Right cardiac atrium (tissue), 5 donors: ENCODE results near the gene PKDCC. TPM values are rescaled to one million over a fixed set of nuclear protein-coding genes. Genes with fewer than 3 reads are reported as not detected.
A peak's percentile ranks its signal among the peaks of the same experiment; 100 is the strongest.
"Not testable (repeated sequence)": the region's sequence is repeated elsewhere in the genome, so short reads cannot be mapped to it uniquely, and the experiment has no call there.

Experiments
- ATAC-seq, 2 donors: fragments of 200-7000 bp; cut with Tn5 transposase; one replicate each; pipeline versions ENCODE4 v1.8.0 to v1.9.1; 2020; ENCODE audit warnings: moderate library complexity in 2 of 2, mild to moderate bottlenecking in 1 of 2
- DNase-seq, 3 donors: peaks; one replicate each; pipeline ENCODE4 v3.0.0-alpha.2; 2020
- H3K27ac ChIP-seq: one replicate; pipeline ENCODE4 v1.5.1; 2013; ENCODE audit warnings: mild to moderate bottlenecking, low read length, control low read depth, moderate library complexity
- H3K27me3 ChIP-seq: one replicate; pipeline ENCODE4 v1.6.1; 2013; ENCODE audit not compliant: control insufficient read depth, insufficient read depth
- H3K4me1 ChIP-seq: one replicate; pipeline ENCODE4 v1.6.1; 2013; ENCODE audit warnings: low read length; ENCODE audit not compliant: control insufficient read depth, insufficient read depth
- H3K4me3 ChIP-seq: one replicate; pipeline ENCODE4 v1.5.1; 2013; ENCODE audit warnings: low read length, control low read depth
- H3K9me3 ChIP-seq: one replicate; pipeline ENCODE4 v1.6.1; 2013; ENCODE audit warnings: low read length; ENCODE audit not compliant: control insufficient read depth
- WGBS: extraction: QIAGEN DNeasy Blood & Tissue Kit; methylation state at CpG from one replicate; pipeline ENCODE4 v1.1.7; 2013; 5-methylcytosine and 5-hydroxymethylcytosine counted together
- intact Hi-C, 4 donors: fragments of 100-400 bp; cut with DNase I; formaldehyde crosslinking; loops; one replicate each; pipeline versions ENCODE4 v1.11.0 to v1.14.0; 2022 to 2023
- polyA plus RNA-seq: library from polyadenylated mRNA; stranded (reverse); fragments of 200-250 nt; gene quantifications from one replicate; pipeline ENCODE4 v1.2.3, GENCODE V29; 2013
- total RNA-seq, 4 donors: library from RNA; stranded (reverse); fragmentation: NEBNext Ultra II Directional; extraction: Animal tissue kit (Norgen Biotek cat#: 25700); gene quantifications; one replicate each; pipeline ENCODE4 v1.2.1, GENCODE V29; 2021
- donor health status: healthy with polysubstance abuse.
- donor health status: DM: no; HTN: yes; CAD: no.
- donor health status: DM: no; HTN: no; CAD: no.
- donor health status: DM: no; HTN: yes; CAD: no; lungs with severe emphysema.
- donor health status: DM: yes; HTN: yes; CAD: no.

PKDCC gene
- total and polyA plus RNA-seq, 5 donors = 92.2 to 189 (median 132) TPM

DNA sequence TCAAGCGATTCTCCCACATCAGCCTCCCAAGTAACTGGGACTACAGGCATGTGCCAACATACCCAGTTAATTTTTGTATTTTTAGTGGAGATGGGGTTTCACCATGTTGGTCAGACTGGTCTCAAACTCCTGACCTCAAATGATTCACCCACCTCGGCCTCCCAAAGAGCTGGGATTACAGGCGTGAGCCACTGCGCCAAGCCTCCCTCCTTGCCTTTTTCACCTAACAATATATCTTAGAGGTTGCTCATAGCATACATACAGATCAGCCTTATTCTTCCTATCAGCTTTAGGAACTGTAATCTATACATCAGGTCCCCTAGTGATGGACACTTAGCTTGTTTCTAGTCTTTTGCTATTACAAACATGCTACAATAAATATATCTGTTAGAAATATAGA, 33.3 kb downstream of the PKDCC start:
- not testable (repeated sequence) for H3K4me1 ChIP-seq, ATAC-seq, H3K27ac ChIP-seq, DNase-seq, H3K4me3 ChIP-seq, H3K27me3 ChIP-seq, H3K9me3 ChIP-seq
- 98% methylated on average over 4 of the region's 4 CpGs for WGBS
- intact Hi-C loops = loop anchor here in 1 of 4 donors (5.0 kb wide), 1 partner anchor 214 kb away; no protein-coding TSS in a partner anchor

DNA sequence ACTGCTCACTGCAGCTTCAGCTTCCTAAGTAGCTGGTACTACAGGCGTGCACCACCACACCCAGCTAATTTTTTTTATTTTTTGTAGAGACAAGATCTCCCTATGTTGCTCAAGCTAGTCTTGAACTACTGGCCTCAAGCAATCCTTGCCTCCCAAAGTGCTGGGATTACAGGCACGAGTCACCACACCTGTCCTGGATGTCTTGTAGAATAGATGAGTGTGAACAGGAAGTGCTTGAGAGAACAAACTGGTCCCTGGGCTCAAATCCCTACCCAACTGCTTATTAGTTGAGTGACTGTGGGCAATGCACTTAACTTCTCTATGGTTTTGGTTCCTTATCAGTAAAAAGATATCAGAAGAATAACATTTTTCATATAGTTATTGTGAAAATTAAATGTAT, 34.2 kb downstream of the PKDCC start:
- intact Hi-C loops = loop anchor here in 1 of 4 donors (5.0 kb wide), 1 partner anchor 215 kb away; no protein-coding TSS in a partner anchor
- 98% methylated on average over 2 of the region's 2 CpGs for WGBS
- H3K4me3 ChIP-seq = no peak overlapping the region
- peaks cover 6% of the 10 kb centered on the region for H3K4me1 ChIP-seq
- ATAC-seq = no peak
- H3K27me3 ChIP-seq = no peaks in the 10 kb centered on the region
- no peak overlapping the region for H3K27ac ChIP-seq
- no peak for DNase-seq
- no peaks in the 10 kb centered on the region for H3K9me3 ChIP-seq

- no peaks in the 10 kb centered on the region for H3K9me3 ChIP-seq
- peak; percentile 75 to 91 for ATAC-seq
- intact Hi-C loops = loop anchor here in 3 of 4 donors (2.0 to 5.0 kb wide), 2 partner anchors 213 to 217 kb away; no protein-coding TSS in a partner anchor
- WGBS = 50% methylated on average over 6 of the region's 6 CpGs
- peaks cover 6% of the 10 kb centered on the region for H3K4me1 ChIP-seq
- peak overlapping the region; percentile 21 for H3K27ac ChIP-seq
- peak; percentile 66 to 89 (median 73) for DNase-seq
- H3K27me3 ChIP-seq = no peaks in the 10 kb centered on the region
- no peak overlapping the region for H3K4me3 ChIP-seq
Observed at GRCh38 chr2:42084231-42084671, 36.4 kb downstream of the PKDCC start.

DNA sequence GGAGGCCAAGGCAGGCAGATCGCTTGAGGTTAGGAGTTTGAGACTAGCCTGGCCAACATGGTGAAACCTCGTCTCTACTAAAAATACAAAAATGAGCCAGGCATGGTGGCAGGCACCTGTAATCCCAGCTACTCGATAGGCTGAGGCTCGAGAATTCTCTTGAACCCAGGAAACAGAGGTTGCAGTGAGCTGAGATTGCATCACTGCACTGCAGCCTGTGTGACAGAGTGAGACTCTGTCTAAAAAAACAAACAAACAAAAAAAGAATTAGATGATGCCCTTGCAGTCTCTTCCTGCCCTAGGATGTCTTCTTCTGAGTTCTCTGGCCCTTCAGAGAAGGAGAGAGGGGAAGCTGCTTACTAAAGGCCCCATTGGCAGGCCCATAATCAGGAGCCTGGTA, 37.2 kb downstream of the PKDCC start:
- not testable (repeated sequence) for H3K27me3 ChIP-seq, H3K4me1 ChIP-seq, H3K4me3 ChIP-seq, H3K9me3 ChIP-seq, DNase-seq, ATAC-seq
- WGBS = 91% methylated on average over 4 of the region's 4 CpGs
- intact Hi-C loops = loop anchor here (2.0 to 5.0 kb wide), 3 partner anchors 214 to 233 kb away; no protein-coding TSS in a partner anchor
- H3K27ac ChIP-seq = peak overlapping the region; percentile 94

DNA sequence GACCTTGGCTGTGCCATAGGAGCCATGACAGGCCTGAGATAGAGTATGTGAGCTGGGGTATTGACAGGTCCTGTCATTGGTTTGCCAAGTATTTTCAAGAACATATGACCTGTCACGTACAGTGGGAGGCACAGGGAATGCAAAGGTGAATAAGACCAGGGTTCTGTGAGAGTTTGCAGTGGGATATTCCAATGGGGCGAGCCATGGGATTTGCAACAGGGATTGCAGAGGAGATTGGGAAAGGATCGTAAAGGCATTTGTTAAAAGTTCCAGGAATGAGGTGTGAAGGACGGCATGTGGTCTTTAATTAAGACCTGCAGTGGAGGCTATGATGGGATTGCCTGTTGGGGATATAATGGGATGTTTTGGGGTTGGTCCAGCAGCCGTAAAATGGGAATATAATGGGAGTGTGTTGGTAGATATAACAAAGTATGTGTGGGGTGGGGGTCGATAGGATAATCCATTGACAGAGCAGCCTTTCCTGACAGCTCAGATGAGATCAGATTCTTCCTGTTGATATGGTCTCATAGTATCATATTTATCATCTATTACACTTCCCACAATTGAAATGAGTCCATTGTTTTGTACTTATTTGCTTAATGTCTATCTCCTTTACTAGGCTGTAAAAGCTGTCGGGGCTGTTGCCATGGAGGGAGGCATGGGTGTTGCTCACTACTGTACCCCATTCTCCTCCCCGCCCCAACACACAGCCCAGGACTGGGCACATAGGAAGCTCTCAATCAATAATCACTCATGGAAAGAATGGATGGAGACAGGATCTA, 38.1 kb downstream of the PKDCC start:
- 71% methylated on average over 8 of the region's 8 CpGs for WGBS
- ATAC-seq = peak in 1 of 2 donors; percentile 21

DNA sequence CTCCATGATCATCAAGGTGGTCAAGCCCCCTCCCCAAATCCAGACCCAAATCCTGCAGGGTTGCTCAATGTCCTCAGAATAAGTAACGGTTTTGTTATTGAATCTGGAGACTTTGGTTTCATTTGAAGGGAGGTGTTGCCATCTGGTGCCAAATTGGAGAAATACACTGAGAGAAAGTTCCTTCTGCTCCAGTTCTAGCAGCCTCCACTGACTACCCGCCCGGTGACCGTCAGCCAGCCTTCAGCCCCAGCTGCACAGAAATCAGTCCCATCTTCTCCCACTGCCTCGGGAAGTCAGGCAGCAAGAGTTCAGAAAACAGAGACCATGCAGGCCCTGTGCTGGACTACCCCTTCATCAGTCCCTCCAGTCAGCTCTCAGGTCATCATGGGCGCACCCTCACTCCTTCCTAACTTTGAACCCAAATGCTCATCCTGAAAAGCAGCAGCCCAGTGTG, 38.7 kb downstream of the PKDCC start:
- no peaks in the 10 kb centered on the region for H3K9me3 ChIP-seq
- DNase-seq (peak; percentile 32 to 65 (median 57)), ATAC-seq (peak; percentile 27 to 64)
- H3K4me1 ChIP-seq = peaks cover 6% of the 10 kb centered on the region
- WGBS = 19% methylated on average over 6 of the region's 6 CpGs
- H3K27me3 ChIP-seq = no peaks in the 10 kb centered on the region
- no peak overlapping the region for H3K27ac ChIP-seq
- intact Hi-C loops = loop anchor here (5.0 kb wide), 2 partner anchors 219 to 234 kb away; no protein-coding TSS in a partner anchor
- H3K4me3 ChIP-seq = no peak overlapping the region

More for the DNA sequence above, 38.1 kb downstream of the PKDCC start:
- intact Hi-C loops = loop anchor here (2.0 to 5.0 kb wide), 3 partner anchors 215 to 234 kb away; no protein-coding TSS in a partner anchor
- Histone ChIP-seq H3K4me3 (no peak overlapping the region), H3K4me1 (peaks cover 6% of the 10 kb centered on the region), H3K27me3 (no peaks in the 10 kb centered on the region), H3K9me3 (no peaks in the 10 kb centered on the region), H3K27ac (no peak overlapping the region)
- DNase-seq = no peak

DNA sequence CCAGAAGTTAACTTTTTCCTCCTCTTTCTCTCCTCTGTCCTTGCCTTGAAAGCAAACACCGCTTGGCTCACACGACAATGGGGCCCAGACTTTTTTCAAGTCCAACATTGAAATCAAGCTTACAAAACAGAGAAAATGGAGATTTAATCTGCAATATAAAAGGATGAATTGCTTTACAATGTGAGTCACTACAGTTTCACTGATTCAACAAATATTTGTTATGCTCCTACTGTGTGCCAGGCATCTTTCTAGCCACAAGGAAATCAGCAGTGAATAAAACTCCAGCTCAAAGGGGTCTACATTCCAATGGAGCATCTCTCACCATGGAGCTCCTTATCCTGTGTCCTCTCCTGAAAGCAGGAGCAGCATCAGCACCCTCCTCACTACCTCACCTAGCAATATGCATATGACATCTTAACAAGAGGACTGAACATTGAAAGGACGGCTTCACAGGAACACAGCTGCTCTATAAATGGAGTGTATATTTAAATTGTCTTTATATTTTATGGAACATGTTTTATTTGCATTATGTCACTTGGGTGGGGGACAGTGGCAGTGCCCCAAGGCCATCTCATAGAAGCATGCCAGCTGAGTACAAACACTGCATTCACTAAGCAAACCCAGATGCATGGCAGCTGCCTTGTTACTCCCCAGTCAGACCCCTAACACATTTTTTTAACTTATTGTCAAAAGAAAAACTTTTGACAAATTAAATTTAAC, 39.5 kb downstream of the PKDCC start:
- DNase-seq (no peak), ATAC-seq (no peak)
- intact Hi-C loops = loop anchor here (5.0 kb wide), 2 partner anchors 220 to 235 kb away; no protein-coding TSS in a partner anchor
- Histone ChIP-seq H3K4me1 (peaks cover 6% of the 10 kb centered on the region), H3K4me3 (no peak overlapping the region), H3K9me3 (no peaks in the 10 kb centered on the region), H3K27ac (no peak overlapping the region), H3K27me3 (no peaks in the 10 kb centered on the region)
- WGBS = 95% methylated on average over 3 of the region's 3 CpGs

DNA sequence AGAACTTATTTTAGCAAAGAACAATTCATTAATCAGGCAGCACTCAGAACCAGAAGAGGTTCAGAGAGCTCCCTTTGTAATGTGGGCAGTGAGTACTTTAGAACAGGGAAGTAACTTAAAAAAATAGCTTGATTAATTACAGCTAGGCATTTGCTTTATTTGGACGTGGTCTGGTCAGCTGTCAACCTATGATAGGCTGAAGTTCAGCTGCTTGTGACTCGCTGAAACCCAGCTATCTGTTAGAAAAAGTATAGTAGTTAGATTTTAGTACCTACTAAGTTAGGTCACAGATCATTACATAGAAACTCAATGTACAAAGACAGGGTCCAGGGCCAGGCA, 40.0 kb downstream of the PKDCC start:
- 73% methylated on average over 2 of the region's 2 CpGs for WGBS

GRCh38 chr2:42089340-42089925, 41.6 kb downstream of the PKDCC start:
- ATAC-seq (peak; percentile 47 to 59), DNase-seq (peak; percentile 72 to 89 (median 89))
- intact Hi-C loops = loop anchor here (5.0 kb wide), 2 partner anchors 222 to 237 kb away; no protein-coding TSS in a partner anchor
- 64% methylated on average over 16 of the region's 16 CpGs for WGBS
- Histone ChIP-seq H3K4me3 (no peak overlapping the region), H3K27ac (no peak overlapping the region), H3K4me1 (peaks cover 6% of the 10 kb centered on the region), H3K9me3 (no peaks in the 10 kb centered on the region), H3K27me3 (no peaks in the 10 kb centered on the region)

More for the DNA sequence above, 40.0 kb downstream of the PKDCC start:
- Histone ChIP-seq H3K4me3 (no peak overlapping the region), H3K4me1 (peaks cover 6% of the 10 kb centered on the region), H3K27ac (no peak overlapping the region), H3K27me3 (no peaks in the 10 kb centered on the region), H3K9me3 (no peaks in the 10 kb centered on the region)
- intact Hi-C loops = loop anchor here (5.0 kb wide), 2 partner anchors 221 to 236 kb away; no protein-coding TSS in a partner anchor
- DNase-seq = no peak
- no peak for ATAC-seq

DNA sequence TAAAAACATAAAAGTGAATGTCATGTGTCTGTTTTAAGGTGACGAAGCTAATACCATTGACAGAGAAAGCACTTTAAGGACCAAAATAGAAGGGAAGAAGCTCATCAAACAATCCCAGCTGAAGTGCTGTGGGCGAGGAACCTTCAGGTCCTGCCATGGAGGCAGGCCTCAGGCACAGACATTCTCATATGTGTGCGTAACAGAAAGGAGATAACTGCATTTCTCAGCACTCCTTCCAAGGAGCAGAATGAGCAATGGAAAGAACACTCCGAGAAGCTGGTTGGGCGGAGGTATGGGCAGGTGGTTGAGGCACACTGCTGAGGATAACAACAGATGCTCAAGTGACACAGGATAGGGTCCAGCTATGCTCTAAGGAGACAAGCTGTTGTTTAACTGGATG, 42.4 kb downstream of the PKDCC start:
- no peak for ATAC-seq
- DNase-seq = no peak
- Histone ChIP-seq H3K4me1 (peaks cover 3% of the 10 kb centered on the region), H3K9me3 (no peaks in the 10 kb centered on the region), H3K27me3 (no peaks in the 10 kb centered on the region), H3K4me3 (no peak overlapping the region), H3K27ac (no peak overlapping the region)
- intact Hi-C loops = loop anchor here in 2 of 4 donors (10.0 kb wide), 3 partner anchors 105 to 245 kb away; no protein-coding TSS in a partner anchor
- WGBS = 92% methylated on average over 5 of the region's 5 CpGs
